H1 (cell line): ENCODE results near the gene ATAD5. TPM values are rescaled to one million over a fixed set of nuclear protein-coding genes. Genes with fewer than 3 reads are reported as not detected.

Source experiments
- CTCF ChIA-PET: fragments of 300-600 bp; sonication (Branson Sonifier 250); formaldehyde crosslinking; loops from one replicate; lab custom pipeline; 2021; ENCODE audit not compliant: partially characterized antibody; lab: Charles Lee
- POLR2A ChIA-PET: fragments of 300-600 bp; sonication (Branson Sonifier 250); formaldehyde crosslinking; loops from one replicate; lab custom pipeline; 2021; ENCODE audit warnings: inconsistent platforms; ENCODE audit not compliant: partially characterized antibody; lab: Charles Lee
- DNase-seq, 2 experiments: peaks; one replicate each; pipeline versions ENCODE4 v3.0.0 to v3.0.0-alpha.2; 2010 to 2022; ENCODE audit warnings: low spot score in 2 of 2, low read depth in 1 of 2, mixed read lengths in 1 of 2
- FAIRE-seq: peaks from 2 replicates; lab custom pipeline; 2011; peaks lifted over from hg19 to GRCh38; lab: Jason Lieb, UNC
- H2AFZ ChIP-seq: 2 replicates; pipeline ENCODE4 v1.8.1; 2012; ENCODE audit warnings: low read length, inconsistent platforms
- H2AK5ac ChIP-seq: 2 replicates; pipeline ENCODE4 v1.6.1; 2013; ENCODE audit warnings: low read depth, low read length
- H2BK120ac ChIP-seq: replicated peaks from 2 replicates; pipeline ENCODE3; 2013; ENCODE audit warnings: low read depth, low read length, inconsistent platforms
- H2BK12ac ChIP-seq: 2 replicates; pipeline ENCODE4 v1.6.1; 2013; ENCODE audit warnings: low read depth, low read length
- H2BK15ac ChIP-seq: 2 replicates; pipeline ENCODE4 v1.6.1; 2013; ENCODE audit warnings: low read length
- H2BK20ac ChIP-seq: 2 replicates; pipeline ENCODE4 v1.6.1; 2013; ENCODE audit warnings: low read length
- H2BK5ac ChIP-seq: 2 replicates; pipeline ENCODE4 v1.6.1; 2013; ENCODE audit warnings: low read depth, low read length
- H3K14ac ChIP-seq: 2 replicates; pipeline ENCODE4 v1.6.1; 2013; ENCODE audit warnings: inconsistent platforms; ENCODE audit not compliant: insufficient read length
- H3K18ac ChIP-seq: 2 replicates; pipeline ENCODE4 v1.6.1; 2013; ENCODE audit warnings: low read length; ENCODE audit errors: extremely low read depth
- H3K23ac ChIP-seq: 2 replicates; pipeline ENCODE4 v1.6.1; 2013; ENCODE audit warnings: inconsistent platforms; ENCODE audit not compliant: insufficient read length
- H3K23me2 ChIP-seq: 2 replicates; pipeline ENCODE4 v1.6.1; 2013; ENCODE audit warnings: low read depth, low read length
- H3K27ac ChIP-seq: 2 replicates; pipeline ENCODE4 v1.6.1; 2011; ENCODE audit warnings: low read depth, low read length, inconsistent platforms
- H3K27me3 ChIP-seq, 4 experiments: replicated peaks in 1 of 4; 1 replicate in 1 of 4; 2 replicates in 3 of 4; pipeline versions ENCODE4 v1.6.1 to v1.8.1; 2011 to 2013; ENCODE audit warnings: low read length in 3 of 4, mild to moderate bottlenecking in 3 of 4, inconsistent platforms in 2 of 4, mixed read lengths in 2 of 4, moderate library complexity in 1 of 4; ENCODE audit not compliant: control insufficient read depth in 3 of 4, insufficient read depth in 3 of 4; ENCODE audit errors: extremely low read depth in 1 of 4
- H3K36me3 ChIP-seq, 4 experiments: 2 replicates each; pipeline versions ENCODE4 v1.6.1 to v1.8.1; 2011 to 2013; ENCODE audit warnings: mild to moderate bottlenecking in 4 of 4, low read length in 3 of 4, moderate library complexity in 2 of 4, control low read depth in 1 of 4, inconsistent platforms in 1 of 4; ENCODE audit not compliant: insufficient read depth in 4 of 4, control insufficient read depth in 2 of 4
- H3K4ac ChIP-seq: replicated peaks from 2 replicates; pipeline ENCODE3; 2013; ENCODE audit warnings: low read length, low read depth, mixed read lengths, inconsistent platforms; ENCODE audit not compliant: insufficient read length
- H3K4me1 ChIP-seq, 4 experiments: replicated peaks in 1 of 4; 1 replicate in 1 of 4; 2 replicates in 3 of 4; pipeline versions ENCODE4 v1.6.1 to v1.8.1; 2011 to 2013; ENCODE audit warnings: low read length in 3 of 4, inconsistent platforms in 2 of 4, mixed read lengths in 1 of 4; ENCODE audit not compliant: insufficient read depth in 4 of 4, control insufficient read depth in 3 of 4
- H3K4me2 ChIP-seq, 2 experiments: 2 replicates each; pipeline versions ENCODE4 v1.6.1 to v1.8.1; 2011 to 2013; ENCODE audit warnings: low read depth in 2 of 2, low read length in 2 of 2, control low read depth in 1 of 2, inconsistent platforms in 1 of 2, mild to moderate bottlenecking in 1 of 2; ENCODE audit not compliant: insufficient read depth in 1 of 2
- H3K4me3 ChIP-seq, 4 experiments: fragments of 200-600, 300-600 bp in 1 of 4; sonication (generic), shearing (Covaris generic), sonication (Bioruptor Twin) in 1 of 4; 2 replicates each; pipeline versions ENCODE4 v1.5.1 to v1.8.1; 2011 to 2016; ENCODE audit warnings: low read length in 4 of 4, low read depth in 3 of 4, control low read depth in 2 of 4, inconsistent platforms in 2 of 4, mild to moderate bottlenecking in 2 of 4, mixed read lengths in 1 of 4, moderate library complexity in 1 of 4; ENCODE audit not compliant: insufficient read depth in 2 of 4; ENCODE audit errors: extremely low read depth in 1 of 4
- H3K56ac ChIP-seq: replicated peaks from 2 replicates; pipeline ENCODE3; 2013; ENCODE audit warnings: low read depth, mild to moderate bottlenecking, mixed read lengths, low read length, inconsistent platforms; ENCODE audit not compliant: insufficient read length
- H3K79me1 ChIP-seq: 2 replicates; pipeline ENCODE4 v1.6.1; 2013; ENCODE audit warnings: low read depth, low read length, control low read depth
- H3K79me2 ChIP-seq, 2 experiments: 2 replicates each; pipeline versions ENCODE4 v1.6.1 to v1.8.1; 2012 to 2013; ENCODE audit warnings: low read length in 2 of 2, mild to moderate bottlenecking in 2 of 2, inconsistent platforms in 1 of 2; ENCODE audit not compliant: insufficient read depth in 2 of 2, control insufficient read depth in 1 of 2
- H3K9ac ChIP-seq, 4 experiments: replicated peaks in 1 of 4; 1 replicate in 1 of 4; 2 replicates in 3 of 4; pipeline versions ENCODE4 v1.6.1 to v1.8.1; 2011 to 2013; ENCODE audit warnings: low read depth in 3 of 4, low read length in 3 of 4, control low read depth in 2 of 4, mild to moderate bottlenecking in 2 of 4, moderate library complexity in 2 of 4, inconsistent platforms in 1 of 4; ENCODE audit errors: extremely low read depth in 1 of 4
- H3K9me3 ChIP-seq, 2 experiments: 2 replicates each; pipeline versions ENCODE4 v1.6.1 to v1.8.1; 2012 to 2013; ENCODE audit warnings: mild to moderate bottlenecking in 2 of 2, moderate library complexity in 2 of 2, control low read depth in 1 of 2, inconsistent platforms in 1 of 2, low read depth in 1 of 2, low read length in 1 of 2, mixed read lengths in 1 of 2; ENCODE audit not compliant: insufficient read depth in 2 of 2
- H4K20me1 ChIP-seq, 2 experiments: replicated peaks in 1 of 2; 2 replicates each; pipeline versions ENCODE3 to v1.8.1; 2011 to 2013; ENCODE audit warnings: inconsistent platforms in 2 of 2, low read length in 2 of 2, mild to moderate bottlenecking in 1 of 2; ENCODE audit not compliant: insufficient read depth in 2 of 2, control insufficient read depth in 1 of 2
- H4K5ac ChIP-seq: 2 replicates; pipeline ENCODE4 v1.6.1; 2013; ENCODE audit warnings: low read length, low read depth, mixed read lengths, inconsistent platforms; ENCODE audit not compliant: insufficient read length
- H4K8ac ChIP-seq: 2 replicates; pipeline ENCODE4 v1.8.0; 2013; ENCODE audit warnings: mild to moderate bottlenecking, moderate library complexity, low read length, inconsistent platforms; ENCODE audit not compliant: insufficient read depth; ENCODE audit errors: extremely low read depth
- H4K91ac ChIP-seq: replicated peaks from 2 replicates; pipeline ENCODE3; 2013; ENCODE audit warnings: low read length, mixed read lengths, inconsistent platforms; ENCODE audit not compliant: insufficient read length
- GTF2F1 ChIP-seq: IDR thresholded peaks from 2 replicates; pipeline ENCODE4 v1.6.1; 2012; ENCODE audit warnings: low read depth, low read length, improper control_type of control experiment, borderline replicate concordance
- RBBP5 ChIP-seq: IDR thresholded peaks from 2 replicates; pipeline ENCODE4 v1.7.1; 2012; ENCODE audit warnings: low read depth, mild to moderate bottlenecking, inconsistent platforms, low read length, moderate library complexity, borderline replicate concordance
- SUZ12 ChIP-seq: fragments of 200-600 bp; sonication (generic); IDR thresholded peaks from 2 replicates; pipeline ENCODE4 v1.6.1; 2012; ENCODE audit warnings: mild to moderate bottlenecking, inconsistent platforms, low read length, moderate library complexity, mixed read lengths
- WGBS, 2 experiments: shearing (Covaris generic) in 1 of 2; methylation state at CpG; one replicate each; pipeline versions ENCODE4 v1.1.6 to v1.1.7; 2013 to 2015; ENCODE audit warnings: low lambda C conversion rate in 2 of 2, mixed read lengths in 2 of 2, inconsistent platforms in 1 of 2, low coverage in 1 of 2, missing lambda C conversion rate in 1 of 2; ENCODE audit not compliant: insufficient replicate concordance in 2 of 2, insufficient coverage in 1 of 2, insufficient read length in 1 of 2; ENCODE audit errors: extremely low coverage in 1 of 2, missing lambda C conversion rate in 1 of 2; 5-methylcytosine and 5-hydroxymethylcytosine counted together
- polyA plus RNA-seq, 7 experiments: library from polyadenylated mRNA; depleted of rRNA in 3 of 7; stranded (reverse) in 5 of 7; unstranded in 2 of 7; fragments of >200 nt in 5 of 7; fragments of 200-250 nt in 2 of 7; gene quantifications; 1 replicate in 5 of 7; 2 replicates in 1 of 7; 4 replicates in 1 of 7; pipeline versions ENCODE4 v1.2.1 to v1.2.3, GENCODE V29; 2011 to 2013; ENCODE audit warnings: missing spikeins in 2 of 7, mixed read lengths in 2 of 7
- total RNA-seq: library from RNA; stranded (reverse); fragmentation: NEBNext Ultra II Directional; extraction: Animal tissue kit (Norgen Biotek cat#: 25700); gene quantifications from 2 replicates; pipeline ENCODE4 v1.2.1, GENCODE V29; 2021

Gene ATAD5
- total and polyA plus RNA-seq, 2 of the 8 experiments (the other 6 are each of a cell fraction or from before 2014, with no cell fraction given), result 3.5 to 30.0 TPM

- H2BK5ac ChIP-seq, result no peak overlapping the region
- peaks cover 0 to 4% of the 10 kb centered on the region in 2 experiments for H4K20me1 ChIP-seq
Observed at GRCh38 chr17:30823421-30823820, 8.3 kb upstream of the ATAD5 start.

More at GRCh38 chr17:30823421-30823820, 8.3 kb upstream of the ATAD5 start:
- H3K27me3 ChIP-seq, result no peaks in the 10 kb centered on the region
- peaks cover 0 to 3% (median 3%) of the 10 kb centered on the region in 4 experiments; a peak in 4 of 7 replicates for H3K4me1 ChIP-seq
- H2BK12ac ChIP-seq, result no peak overlapping the region
- no peak overlapping the region for H3K56ac ChIP-seq
- no peak overlapping the region for H3K27ac ChIP-seq
- H3K4me2 ChIP-seq, result peak overlapping the region; percentile 66 to 79
- H3K4ac ChIP-seq, result no peak overlapping the region
- H2AFZ ChIP-seq, result no peak overlapping the region
- H3K18ac ChIP-seq, result no peak overlapping the region
- no peak overlapping the region for H2AK5ac ChIP-seq
- H3K4me3 ChIP-seq, result peak overlapping the region; percentile 69 to 88 (median 82)
- FAIRE-seq (no peak), DNase-seq (no peak)
- no peak overlapping the region for H2BK120ac ChIP-seq
- 71% methylated on average over 7 of the region's 7 CpGs; no CpG with 5 or more reads in 1 of the 2 experiments for WGBS, 2 experiments
- peaks cover 0 to 54% of the 10 kb centered on the region in 2 experiments; a peak in 2 of 4 replicates for H3K79me2 ChIP-seq
- no peak overlapping the region for H4K91ac ChIP-seq
- POLR2A ChIA-PET, result interaction anchor here (1.1 to 2.0 kb wide), 5 partner anchors 9 to 34 kb away, joined by 3 to 12 read pairs (median 4); no protein-coding TSS in a partner anchor
- H3K79me1 ChIP-seq, result 0 out of 2 replicates have a peak, but pooled peaks cover 2% of the 10 kb centered on the region
- H3K23ac ChIP-seq, result no peak overlapping the region
- TF ChIP-seq GTF2F1 (no peak), RBBP5 (no peak), SUZ12 (no peak)
- CTCF ChIA-PET, result interaction anchor here (1.0 to 1.4 kb wide), 4 partner anchors 11 to 257 kb away, joined by 3 to 4 read pairs (median 4); no protein-coding TSS in a partner anchor
- peak overlapping the region in 1 of 4 experiments; percentile 10; a peak in 1 of 7 replicates for H3K9ac ChIP-seq
- H3K36me3 ChIP-seq, result 0 out of 8 replicates have a peak, but pooled peaks cover 0 to 3% (median 0%) of the 10 kb centered on the region in 4 experiments
- H3K23me2 ChIP-seq, result peaks cover 3% of the 10 kb centered on the region; the same call in 1 of the 2 replicates
- no peak overlapping the region for H4K8ac ChIP-seq
- no peak overlapping the region for H3K14ac ChIP-seq
- no peak overlapping the region for H2BK15ac ChIP-seq
- H3K9me3 ChIP-seq, result no peaks in the 10 kb centered on the region
- H4K5ac ChIP-seq, result no peak overlapping the region
- H2BK20ac ChIP-seq, result no peak overlapping the region
